ENCODE results near the gene HOXA3. TPM values are rescaled to one million over a fixed set of nuclear protein-coding genes. Genes with fewer than 3 reads are reported as not detected.

The HOXA3 gene
- total and polyA plus RNA-seq, 2 experiments from 2014 or later, result 0.83 to 4.1 TPM

- no peak for DNase-seq (ENCODE audit: low spot score)
- Histone ChIP-seq H3K4me2 (peak overlapping the region; percentile 60), H3K36me3 (replicated peaks; ENCODE audit: insufficient read depth, low read depth) (no peaks in the 10 kb centered on the region), H3K4me1 (ENCODE audit: insufficient read depth) (peaks cover 18% of the 10 kb centered on the region), H3K9me2 (replicated peaks; ENCODE audit: insufficient read depth) (no peaks in the 10 kb centered on the region), H4K20me1 (ENCODE audit: insufficient read depth, poor library complexity, severe bottlenecking) (peaks cover 4% of the 10 kb centered on the region), H3K27me3 (peaks cover 100% of the 10 kb centered on the region), H3K79me2 (peaks cover 13% of the 10 kb centered on the region), H3K9me3 (ENCODE audit: low read depth) (no peaks in the 10 kb centered on the region), H3K27ac (no peak overlapping the region), H3K4me3 (no peak overlapping the region), H2AFZ (peak overlapping the region; percentile 28)
- WGBS (ENCODE audit: low lambda C conversion rate, missing lambda C conversion rate), result 32% methylated on average over 25 of the region's 25 CpGs
- peak; percentile 23 for TF ChIP-seq EZH2 (IDR thresholded peaks at IDR 0.05; ENCODE audit: borderline replicate concordance)
- TF ChIP-seq EZH2phosphoT487 (IDR thresholded peaks at IDR 0.05; ENCODE audit: low read depth, severe bottlenecking, unreplicated experiment), result peak; percentile 56
- TF ChIP-seq, protein P1, sequence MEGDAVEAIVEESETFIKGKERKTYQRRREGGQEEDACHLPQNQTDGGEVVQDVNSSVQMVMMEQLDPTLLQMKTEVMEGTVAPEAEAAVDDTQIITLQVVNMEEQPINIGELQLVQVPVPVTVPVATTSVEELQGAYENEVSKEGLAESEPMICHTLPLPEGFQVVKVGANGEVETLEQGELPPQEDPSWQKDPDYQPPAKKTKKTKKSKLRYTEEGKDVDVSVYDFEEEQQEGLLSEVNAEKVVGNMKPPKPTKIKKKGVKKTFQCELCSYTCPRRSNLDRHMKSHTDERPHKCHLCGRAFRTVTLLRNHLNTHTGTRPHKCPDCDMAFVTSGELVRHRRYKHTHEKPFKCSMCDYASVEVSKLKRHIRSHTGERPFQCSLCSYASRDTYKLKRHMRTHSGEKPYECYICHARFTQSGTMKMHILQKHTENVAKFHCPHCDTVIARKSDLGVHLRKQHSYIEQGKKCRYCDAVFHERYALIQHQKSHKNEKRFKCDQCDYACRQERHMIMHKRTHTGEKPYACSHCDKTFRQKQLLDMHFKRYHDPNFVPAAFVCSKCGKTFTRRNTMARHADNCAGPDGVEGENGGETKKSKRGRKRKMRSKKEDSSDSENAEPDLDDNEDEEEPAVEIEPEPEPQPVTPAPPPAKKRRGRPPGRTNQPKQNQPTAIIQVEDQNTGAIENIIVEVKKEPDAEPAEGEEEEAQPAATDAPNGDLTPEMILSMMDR (IDR thresholded peaks at IDR 0.05; ENCODE audit: poor library complexity), result no peak
These were observed 51.0 kb downstream of the HOXA3 start for GRCh38 chr7:27101171-27101956.

DNA sequence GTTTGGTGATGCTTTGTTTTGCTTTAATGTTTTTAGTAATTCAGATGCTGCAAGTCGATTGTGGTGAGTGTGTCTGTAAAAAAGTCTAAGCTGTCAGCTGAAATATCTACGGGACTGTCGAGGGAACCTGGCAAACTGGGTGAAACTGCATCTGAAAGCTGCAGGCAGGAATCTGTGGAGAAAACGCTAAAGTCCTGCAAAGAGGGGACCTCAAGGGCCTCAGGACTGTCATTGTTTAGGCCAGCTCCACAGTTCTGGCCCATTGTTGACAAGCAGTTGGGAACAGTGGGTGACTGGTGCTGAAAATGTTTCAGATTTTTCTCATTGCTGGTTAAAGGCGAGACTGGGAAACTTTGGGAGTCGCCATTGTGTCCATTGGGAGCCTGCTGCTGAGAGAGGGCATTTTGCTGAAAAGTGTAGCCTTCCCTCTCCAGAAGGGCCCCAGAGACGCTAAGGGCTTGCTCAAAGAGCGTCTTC is 51.7 kb downstream of the HOXA3 start:
- peaks cover 16% of the 10 kb centered on the region for H3K4me1 ChIP-seq (ENCODE audit: insufficient read depth)
- H3K9me2 ChIP-seq (replicated peaks; ENCODE audit: insufficient read depth), result no peaks in the 10 kb centered on the region
- no peak for DNase-seq (ENCODE audit: low spot score)
- no peak overlapping the region for H2AFZ ChIP-seq
- no peak overlapping the region for H3K27ac ChIP-seq
- H3K27me3 ChIP-seq, result peaks cover 98% of the 10 kb centered on the region
- peaks cover 13% of the 10 kb centered on the region for H3K79me2 ChIP-seq
- no peak for TF ChIP-seq EZH2 (IDR thresholded peaks at IDR 0.05; ENCODE audit: borderline replicate concordance)
- no peak for TF ChIP-seq EZH2phosphoT487 (IDR thresholded peaks at IDR 0.05; ENCODE audit: low read depth, severe bottlenecking, unreplicated experiment)
- TF ChIP-seq, protein P1 (IDR thresholded peaks at IDR 0.05; ENCODE audit: poor library complexity), result no peak
- no peak overlapping the region for H3K4me3 ChIP-seq
- H3K9me3 ChIP-seq (ENCODE audit: low read depth), result no peaks in the 10 kb centered on the region
- H3K4me2 ChIP-seq, result peak overlapping the region; percentile 60
- H3K36me3 ChIP-seq (replicated peaks; ENCODE audit: insufficient read depth, low read depth), result no peaks in the 10 kb centered on the region
- 49% methylated on average over 8 of the region's 8 CpGs for WGBS (ENCODE audit: low lambda C conversion rate, missing lambda C conversion rate)
- peaks cover 4% of the 10 kb centered on the region for H4K20me1 ChIP-seq (ENCODE audit: insufficient read depth, poor library complexity, severe bottlenecking)

DNA sequence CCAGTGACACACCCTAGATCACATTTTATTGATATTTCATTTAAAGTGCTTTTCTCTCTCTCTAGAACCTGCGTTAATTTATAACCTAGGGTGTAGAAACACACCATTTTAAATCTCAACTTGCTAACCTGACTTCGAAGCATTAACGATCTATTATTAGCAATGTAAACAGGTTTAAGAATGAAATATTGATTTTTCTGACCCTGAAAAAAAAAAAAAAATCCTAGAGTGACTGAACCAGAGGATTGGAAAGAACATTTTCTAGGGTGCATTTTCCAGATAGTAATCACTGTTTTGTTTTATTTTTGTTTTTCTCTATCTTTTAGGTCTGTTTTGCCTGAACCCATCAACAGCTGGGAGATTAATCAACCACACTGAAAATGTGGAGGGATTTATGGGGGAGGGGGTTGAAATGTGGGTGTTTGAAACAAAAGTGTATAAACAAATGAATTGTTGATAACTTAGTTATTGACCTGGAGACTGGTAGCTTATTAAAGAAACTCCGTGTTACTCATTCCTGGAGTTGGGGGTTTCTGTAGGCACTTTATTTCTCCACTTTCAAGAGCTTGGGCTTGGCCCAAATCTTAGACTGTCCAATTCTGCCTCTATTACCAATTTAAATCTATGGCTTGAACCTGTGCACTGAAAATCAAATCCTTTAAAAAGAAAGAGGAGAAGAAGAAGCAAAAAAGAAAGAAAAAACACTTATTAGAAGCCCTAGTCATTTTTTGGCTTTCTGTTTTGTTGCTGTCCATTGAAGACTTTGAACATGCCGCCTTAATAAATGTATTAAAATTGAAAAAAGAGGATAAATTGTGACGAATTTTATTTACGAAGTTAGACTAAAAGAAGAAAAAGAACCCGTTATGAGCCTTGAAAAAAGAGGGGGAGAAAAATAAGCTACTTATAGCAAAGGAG is 52.7 kb downstream of the HOXA3 start:
- Histone ChIP-seq H3K9me2 (replicated peaks; ENCODE audit: insufficient read depth) (no peaks in the 10 kb centered on the region), H3K4me3 (no peak overlapping the region), H3K4me1 (ENCODE audit: insufficient read depth) (peaks cover 16% of the 10 kb centered on the region), H3K36me3 (replicated peaks; ENCODE audit: insufficient read depth, low read depth) (no peaks in the 10 kb centered on the region), H3K4me2 (peak overlapping the region; percentile 91), H3K27ac (no peak overlapping the region), H2AFZ (no peak overlapping the region), H3K27me3 (peaks cover 98% of the 10 kb centered on the region), H4K20me1 (ENCODE audit: insufficient read depth, poor library complexity, severe bottlenecking) (peaks cover 4% of the 10 kb centered on the region), H3K79me2 (peaks cover 13% of the 10 kb centered on the region), H3K9me3 (ENCODE audit: low read depth) (no peaks in the 10 kb centered on the region)
- no peak for TF ChIP-seq EZH2phosphoT487 (IDR thresholded peaks at IDR 0.05; ENCODE audit: low read depth, severe bottlenecking, unreplicated experiment)
- TF ChIP-seq, protein P1 (IDR thresholded peaks at IDR 0.05; ENCODE audit: poor library complexity), result no peak
- TF ChIP-seq EZH2 (IDR thresholded peaks at IDR 0.05; ENCODE audit: borderline replicate concordance), result no peak
- WGBS (ENCODE audit: low lambda C conversion rate, missing lambda C conversion rate), result 58% methylated on average over 8 of the region's 8 CpGs
- no peak for DNase-seq (ENCODE audit: low spot score)

Measured in hepatocyte (in vitro differentiated cells).